Endodermal cell (in vitro differentiated cells): ENCODE measurements around the gene ASCC1. TPM values are rescaled to one million over a fixed set of nuclear protein-coding genes. Genes with fewer than 3 reads are reported as not detected.

Source experiments
- DNase-seq: peaks from one replicate; pipeline ENCODE4 v3.0.0-alpha.2; 2017
- H3K27ac ChIP-seq: 2 replicates; pipeline ENCODE4 v1.5.1; 2013; ENCODE audit warnings: mild to moderate bottlenecking, low read depth, low read length, moderate library complexity
- H3K27me3 ChIP-seq: 2 replicates; pipeline ENCODE4 v1.6.1; 2013; ENCODE audit warnings: mild to moderate bottlenecking, low read length, moderate library complexity; ENCODE audit not compliant: insufficient read depth, control insufficient read depth, poor library complexity, severe bottlenecking
- H3K36me3 ChIP-seq: 2 replicates; pipeline ENCODE4 v1.7.0; 2013; ENCODE audit warnings: mild to moderate bottlenecking, low read length, moderate library complexity; ENCODE audit not compliant: control insufficient read depth, insufficient read depth
- H3K4me1 ChIP-seq: one replicate; pipeline ENCODE4 v1.7.0; 2013; ENCODE audit warnings: low read length; ENCODE audit not compliant: control insufficient read depth, insufficient read depth
- H3K4me3 ChIP-seq: 2 replicates; pipeline ENCODE4 v1.5.1; 2013; ENCODE audit warnings: mild to moderate bottlenecking, low read length, moderate library complexity
- H3K9ac ChIP-seq: 2 replicates; pipeline ENCODE4 v1.6.1; 2013; ENCODE audit warnings: mild to moderate bottlenecking, low read length, moderate library complexity; ENCODE audit not compliant: poor library complexity, severe bottlenecking; ENCODE audit errors: extremely low read depth
- H3K9me3 ChIP-seq: 2 replicates; pipeline ENCODE4 v1.6.1; 2013; ENCODE audit warnings: mild to moderate bottlenecking, low read length, moderate library complexity; ENCODE audit not compliant: control insufficient read depth
- H3K27ac Mint-ChIP-seq: 2 replicates; pipeline ENCODE4 v1.8.0; 2020; ENCODE audit warnings: mixed read lengths
- H3K27me3 Mint-ChIP-seq: 2 replicates; pipeline ENCODE4 v1.8.0; 2021; ENCODE audit warnings: mild to moderate bottlenecking, mixed read lengths; ENCODE audit not compliant: insufficient read depth
- H3K36me3 Mint-ChIP-seq: 2 replicates; pipeline ENCODE4 v1.8.0; 2020; ENCODE audit warnings: low read depth, mixed read lengths
- H3K4me1 Mint-ChIP-seq: 2 replicates; pipeline ENCODE4 v1.8.0; 2020; ENCODE audit warnings: mixed read lengths
- H3K4me3 Mint-ChIP-seq: 2 replicates; pipeline ENCODE4 v1.8.0; 2020; ENCODE audit warnings: mild to moderate bottlenecking, moderate library complexity, mixed read lengths
- H3K9me3 Mint-ChIP-seq: 2 replicates; pipeline ENCODE4 v1.8.0; 2020; ENCODE audit warnings: mild to moderate bottlenecking, mixed read lengths
- CTCF ChIP-seq: fragments of 200-600 bp; sonication (generic); conservative IDR thresholded peaks from 2 replicates; pipeline ENCODE4 v1.5.0; 2021; ENCODE audit warnings: antibody characterized with exemption, mild to moderate bottlenecking
- WGBS, 2 experiments: methylation state at CpG; one replicate each; pipeline versions ENCODE4 v1.1.5 to v1.1.7; 2013; ENCODE audit warnings: missing lambda C conversion rate in 2 of 2, mixed read lengths in 1 of 2; ENCODE audit not compliant: insufficient coverage in 1 of 2, insufficient read length in 1 of 2; 5-methylcytosine and 5-hydroxymethylcytosine counted together
- total RNA-seq, 2 donors: library from RNA; stranded (reverse); fragmentation: NEBNext Ultra II Directional in 1 of 2; extraction: Animal tissue kit (Norgen Biotek cat#: 25700) in 1 of 2; gene quantifications; 2 replicates in 1 of 2; 3 replicates in 1 of 2; pipeline ENCODE4 v1.2.1, GENCODE V29; 2021

Gene ASCC1
- total RNA-seq, 2 donors from 2014 or later = 29.2 to 34.0 TPM

- Histone ChIP-seq H3K27me3 (no peaks in the 10 kb centered on the region), H3K4me3 (no peak overlapping the region), H3K4me1 (no peaks in the 10 kb centered on the region), H3K36me3 (no peaks in the 10 kb centered on the region), H3K9me3 (no peaks in the 10 kb centered on the region), H3K9ac (no peak overlapping the region), H3K27ac (no peak overlapping the region)
- WGBS, 2 experiments = 83 to 86% methylated on average over 5 to 18 of the region's 18 CpGs
- Mint-ChIP-seq H3K27me3 (no peaks in the 10 kb centered on the region), H3K9me3 (no peaks in the 10 kb centered on the region), H3K36me3 (no peaks in the 10 kb centered on the region), H3K4me3 (no peak overlapping the region), H3K27ac (no peak overlapping the region), H3K4me1 (peaks cover 12% of the 10 kb centered on the region)
- no peak for DNase-seq
- no peak for TF ChIP-seq CTCF
Measured at GRCh38 chr10:72074574-72075375, 141.3 kb downstream of the ASCC1 start.

GRCh38 chr10:72073708-72074573, 142.1 kb downstream of the ASCC1 start:
- Mint-ChIP-seq H3K9me3 (no peaks in the 10 kb centered on the region), H3K4me1 (peaks cover 5% of the 10 kb centered on the region), H3K36me3 (no peaks in the 10 kb centered on the region), H3K27ac (no peak overlapping the region), H3K4me3 (no peak overlapping the region), H3K27me3 (no peaks in the 10 kb centered on the region)
- WGBS, 2 experiments = 90 to 92% methylated on average over 11 to 14 of the region's 14 CpGs
- Histone ChIP-seq H3K27me3 (no peaks in the 10 kb centered on the region), H3K36me3 (no peaks in the 10 kb centered on the region), H3K27ac (no peak overlapping the region), H3K4me1 (no peaks in the 10 kb centered on the region), H3K9ac (no peak overlapping the region), H3K4me3 (no peak overlapping the region), H3K9me3 (no peaks in the 10 kb centered on the region)
- TF ChIP-seq CTCF = no peak
- DNase-seq = no peak

- Mint-ChIP-seq H3K4me1 (no peaks in the 10 kb centered on the region), H3K27me3 (no peaks in the 10 kb centered on the region), H3K9me3 (no peaks in the 10 kb centered on the region), H3K27ac (no peak overlapping the region), H3K4me3 (no peak overlapping the region), H3K36me3 (no peaks in the 10 kb centered on the region)
- H3K9me3 ChIP-seq = no peaks in the 10 kb centered on the region
- TF ChIP-seq CTCF = no peak
- 87 to 92% methylated on average over 3 to 5 of the region's 5 CpGs for WGBS, 2 experiments
- no peak for DNase-seq
- H3K4me3 ChIP-seq = no peak overlapping the region
- no peak overlapping the region for H3K27ac ChIP-seq
- no peaks in the 10 kb centered on the region for H3K27me3 ChIP-seq
- H3K9ac ChIP-seq = no peak overlapping the region
- H3K36me3 ChIP-seq = no peaks in the 10 kb centered on the region
- no peaks in the 10 kb centered on the region for H3K4me1 ChIP-seq
Measured at GRCh38 chr10:72072639-72073038, 143.4 kb downstream of the ASCC1 start.
